Activated T-helper 1 cell treated with anti-CD3 and anti-CD28 coated beads, Interleukin-12 subunit alpha, Interleukin-12 subunit beta, Interleukin-2, Interleukin-4 antibody, amounts not matched to agents 30 ng/mL and 10 ng/mL and 1 ng/mL, durations not matched to agents 14 hours and 24 hours and 36 hours (primary cell): ENCODE measurements around the gene EPS8. TPM values are rescaled to one million over a fixed set of nuclear protein-coding genes. Genes with fewer than 3 reads are reported as not detected.

Experiments used
- DNase-seq: peaks from one replicate; pipeline ENCODE4 v3.0.0; 2021; ENCODE audit warnings: low spot score
- H3K27ac Mint-ChIP-seq: one replicate; pipeline ENCODE4 v1.8.0; 2021; ENCODE audit warnings: mild to moderate bottlenecking, mixed read lengths
- H3K27me3 Mint-ChIP-seq: one replicate; pipeline ENCODE4 v1.8.0; 2022; ENCODE audit warnings: mild to moderate bottlenecking, moderate library complexity, mixed read lengths; ENCODE audit not compliant: insufficient read depth
- H3K36me3 Mint-ChIP-seq: one replicate; pipeline ENCODE4 v1.8.0; 2021; ENCODE audit warnings: low read depth, mixed read lengths
- H3K4me1 Mint-ChIP-seq: one replicate; pipeline ENCODE4 v1.8.0; 2021; ENCODE audit warnings: low read depth, mixed read lengths
- H3K4me3 Mint-ChIP-seq: one replicate; pipeline ENCODE4 v1.8.0; 2021; ENCODE audit warnings: mild to moderate bottlenecking, moderate library complexity, mixed read lengths
- H3K9me3 Mint-ChIP-seq: one replicate; pipeline ENCODE4 v1.8.0; 2021; ENCODE audit warnings: mixed read lengths
- intact Hi-C: fragments of 100-400 bp; cut with micrococcal nuclease; formaldehyde crosslinking; loops from one replicate; pipeline ENCODE4 v1.15.1; 2024
- total RNA-seq: library from RNA; stranded (reverse); gene quantifications from 2 replicates; pipeline ENCODE4 v1.2.3, GENCODE V29; 2022

The EPS8 gene
- total RNA-seq, 1 donor from 2014 or later, result 1.9 TPM

DNA sequence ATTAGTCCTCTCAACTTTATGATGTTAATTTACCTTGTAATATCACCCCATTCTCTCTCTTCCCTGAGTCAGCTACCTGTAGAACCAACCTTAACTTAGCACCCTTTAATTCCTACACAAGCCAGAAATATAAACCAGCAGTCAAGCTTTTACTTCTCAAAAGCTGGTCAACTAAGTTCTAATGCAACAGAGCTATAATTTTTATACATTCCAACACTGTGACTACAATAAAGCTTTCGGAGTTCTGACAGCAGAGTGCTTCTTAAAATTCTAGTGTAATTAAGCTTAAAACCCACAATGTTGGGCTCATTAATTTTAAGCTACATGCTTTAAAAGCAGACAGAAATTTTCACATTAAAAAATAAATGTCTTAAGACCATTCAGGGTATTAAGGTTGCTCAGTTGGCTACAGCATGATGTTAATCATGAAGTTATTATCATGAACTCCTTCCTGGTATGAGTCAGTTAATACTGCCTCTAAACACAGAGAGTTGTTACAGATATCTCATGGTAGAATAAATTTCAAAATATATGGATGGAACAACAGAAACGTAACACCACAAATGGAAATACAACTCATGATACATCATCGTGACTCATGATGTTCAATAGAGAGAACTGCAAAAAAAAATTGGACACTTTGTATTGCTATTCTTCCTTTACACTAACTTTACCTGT, 126.7 kb downstream of the EPS8 start:
- Mint-ChIP-seq H3K36me3 (no peaks in the 10 kb centered on the region), H3K9me3 (no peaks in the 10 kb centered on the region), H3K27me3 (no peaks in the 10 kb centered on the region), H3K4me3 (no peak overlapping the region), H3K27ac (no peak overlapping the region), H3K4me1 (no peaks in the 10 kb centered on the region)
- intact Hi-C loops, result no loop called here
- DNase-seq, result no peak

DNA sequence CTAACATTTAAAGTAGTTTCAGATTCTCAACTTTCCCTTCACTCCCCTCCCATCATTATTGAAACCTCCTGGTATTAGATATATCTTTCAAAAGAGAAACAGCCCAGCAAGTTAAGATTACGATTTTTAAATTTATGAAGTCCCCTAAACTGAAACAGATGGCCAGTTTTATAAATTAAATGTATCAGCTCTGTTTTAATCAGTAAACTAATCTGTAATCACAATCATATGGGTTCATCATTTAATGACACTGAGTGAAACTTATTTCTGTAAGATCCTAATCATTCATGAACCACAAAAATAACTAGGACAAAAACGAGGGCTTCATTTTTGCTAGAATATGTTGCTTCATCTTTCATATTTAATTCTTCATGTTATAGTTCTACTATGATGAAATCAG, 137.8 kb downstream of the EPS8 start:
- DNase-seq, result no peak
- H3K27ac Mint-ChIP-seq, result no peak overlapping the region
- H3K9me3 Mint-ChIP-seq, result no peaks in the 10 kb centered on the region
- no peaks in the 10 kb centered on the region for H3K36me3 Mint-ChIP-seq
- intact Hi-C loops, result no loop called here
- H3K4me3 Mint-ChIP-seq, result no peak overlapping the region
- H3K27me3 Mint-ChIP-seq, result no peaks in the 10 kb centered on the region
- H3K4me1 Mint-ChIP-seq, result no peaks in the 10 kb centered on the region

DNA sequence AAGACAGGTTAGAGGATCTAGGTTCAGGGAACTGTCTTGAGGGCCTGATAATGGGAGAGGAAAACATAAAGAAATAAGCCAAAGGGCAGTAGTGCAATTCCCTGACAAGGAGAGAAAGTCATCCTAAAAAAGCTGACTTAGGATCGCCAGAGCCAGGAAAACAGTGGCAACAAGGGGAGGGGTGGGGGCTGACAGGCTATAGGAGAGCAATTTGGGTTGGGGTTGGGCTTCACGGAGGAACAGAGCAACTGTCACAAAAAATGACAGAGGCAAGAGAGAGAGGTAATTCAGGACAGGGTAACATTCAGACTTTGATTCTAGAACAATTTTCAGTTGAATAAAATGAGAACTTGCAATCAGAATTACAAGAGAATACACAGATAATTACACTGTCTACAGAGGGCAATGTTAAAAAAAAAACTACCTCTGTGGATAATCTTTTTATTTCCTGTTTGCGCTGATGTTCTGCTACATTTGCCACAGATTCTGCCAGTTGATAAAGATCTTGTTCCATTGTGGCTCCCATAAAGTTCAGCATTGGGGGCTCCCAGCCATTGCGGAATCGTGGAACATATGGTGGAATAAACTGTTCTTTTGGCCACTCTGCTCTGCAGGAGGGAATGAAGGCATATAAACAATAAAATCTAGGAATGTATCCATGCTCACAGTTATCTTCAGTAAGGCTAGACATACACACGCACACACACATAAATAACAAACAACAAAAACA, 138.6 kb downstream of the EPS8 start:
- Mint-ChIP-seq H3K36me3 (no peaks in the 10 kb centered on the region), H3K4me1 (no peaks in the 10 kb centered on the region), H3K27ac (no peak overlapping the region), H3K27me3 (no peaks in the 10 kb centered on the region), H3K4me3 (no peak overlapping the region), H3K9me3 (no peaks in the 10 kb centered on the region)
- intact Hi-C loops, result no loop called here
- no peak for DNase-seq

DNA sequence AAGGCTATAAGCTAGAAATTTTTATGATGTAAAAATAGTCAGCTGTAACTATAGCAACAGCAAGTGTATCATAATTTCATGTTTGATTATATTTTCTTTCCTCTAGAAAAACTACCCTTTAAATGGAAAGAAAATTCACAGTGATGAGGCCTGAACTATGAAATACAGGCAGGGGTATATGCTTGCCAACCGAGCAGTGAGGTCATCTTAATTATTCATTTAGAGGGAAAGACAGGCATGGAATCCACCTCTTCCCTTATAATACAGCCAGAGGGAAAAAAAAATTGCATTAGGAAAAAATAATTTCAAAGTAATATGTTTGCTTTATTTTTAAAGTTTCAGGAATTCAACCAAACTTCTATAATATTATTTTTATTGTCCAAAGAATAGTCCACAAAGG, 139.8 kb downstream of the EPS8 start:
- no peaks in the 10 kb centered on the region for H3K9me3 Mint-ChIP-seq
- DNase-seq, result no peak
- intact Hi-C loops, result no loop called here
- no peaks in the 10 kb centered on the region for H3K36me3 Mint-ChIP-seq
- no peaks in the 10 kb centered on the region for H3K4me1 Mint-ChIP-seq
- no peak overlapping the region for H3K4me3 Mint-ChIP-seq
- H3K27me3 Mint-ChIP-seq, result no peaks in the 10 kb centered on the region
- H3K27ac Mint-ChIP-seq, result no peak overlapping the region

DNA sequence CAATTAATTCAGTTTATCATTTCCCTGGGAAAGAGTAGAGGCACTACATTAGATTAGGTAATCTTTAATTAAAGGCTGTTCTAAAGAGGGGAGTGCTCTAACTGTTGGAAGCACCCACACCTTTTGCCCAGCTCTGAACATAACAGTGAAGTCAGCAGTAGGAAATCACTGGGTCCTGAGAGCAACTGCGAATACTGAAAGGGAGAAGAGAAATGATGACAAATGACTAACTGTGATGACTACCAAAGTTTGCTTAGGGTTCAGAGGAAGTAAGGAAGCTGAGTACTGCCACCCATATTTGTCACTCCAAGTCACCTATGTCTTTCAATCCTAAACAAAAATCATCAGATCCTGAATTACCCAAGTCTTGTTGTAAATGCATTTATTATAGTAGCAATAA, 140.6 kb downstream of the EPS8 start:
- intact Hi-C loops, result no loop called here
- Mint-ChIP-seq H3K4me3 (no peak overlapping the region), H3K36me3 (no peaks in the 10 kb centered on the region), H3K4me1 (no peaks in the 10 kb centered on the region), H3K27me3 (no peaks in the 10 kb centered on the region), H3K27ac (no peak overlapping the region), H3K9me3 (no peaks in the 10 kb centered on the region)
- no peak for DNase-seq

DNA sequence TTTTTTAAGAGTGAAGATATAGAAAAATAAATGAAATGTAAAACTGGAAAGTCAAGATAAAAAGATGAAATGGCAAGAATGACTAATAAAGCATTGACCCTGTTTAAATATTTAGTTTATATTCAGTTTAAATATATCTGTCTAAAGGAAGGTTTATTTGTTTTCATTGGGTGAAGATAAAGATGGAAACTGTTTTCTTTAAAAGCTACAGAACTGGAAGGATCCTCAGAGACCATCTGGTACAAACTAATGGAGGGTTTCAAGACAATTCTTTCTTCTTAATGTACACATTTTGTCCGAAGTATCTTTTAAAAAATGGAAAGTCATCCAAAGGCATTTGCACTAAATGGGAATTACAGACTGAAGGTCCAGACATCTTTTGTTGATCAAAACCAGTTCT, 142.6 kb downstream of the EPS8 start:
- Mint-ChIP-seq H3K9me3 (no peaks in the 10 kb centered on the region), H3K27me3 (no peaks in the 10 kb centered on the region), H3K36me3 (no peaks in the 10 kb centered on the region), H3K4me1 (no peaks in the 10 kb centered on the region), H3K27ac (no peak overlapping the region), H3K4me3 (no peak overlapping the region)
- intact Hi-C loops, result no loop called here
- DNase-seq, result no peak

DNA sequence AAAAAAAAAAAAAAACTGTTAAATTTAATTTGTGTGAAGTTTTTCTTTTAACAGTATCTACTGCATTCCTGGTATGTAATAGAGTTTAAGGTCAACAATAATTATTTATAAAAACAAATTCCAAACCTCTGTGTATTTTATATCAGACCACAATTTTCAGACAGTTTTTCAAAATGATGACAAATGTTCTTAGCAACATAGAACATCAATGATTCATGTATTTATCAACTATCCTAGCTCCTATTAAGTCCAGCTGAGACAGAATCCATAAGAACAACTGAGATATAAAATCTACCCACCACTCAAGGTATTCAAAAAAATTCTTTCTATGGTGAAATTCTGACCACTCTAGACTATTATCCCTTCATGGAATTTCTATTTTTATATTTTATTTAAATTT, 144.5 kb downstream of the EPS8 start:
- no peaks in the 10 kb centered on the region for H3K36me3 Mint-ChIP-seq
- intact Hi-C loops, result no loop called here
- no peaks in the 10 kb centered on the region for H3K9me3 Mint-ChIP-seq
- H3K4me3 Mint-ChIP-seq, result no peak overlapping the region
- H3K27ac Mint-ChIP-seq, result no peak overlapping the region
- DNase-seq, result no peak
- H3K27me3 Mint-ChIP-seq, result no peaks in the 10 kb centered on the region
- no peaks in the 10 kb centered on the region for H3K4me1 Mint-ChIP-seq

DNA sequence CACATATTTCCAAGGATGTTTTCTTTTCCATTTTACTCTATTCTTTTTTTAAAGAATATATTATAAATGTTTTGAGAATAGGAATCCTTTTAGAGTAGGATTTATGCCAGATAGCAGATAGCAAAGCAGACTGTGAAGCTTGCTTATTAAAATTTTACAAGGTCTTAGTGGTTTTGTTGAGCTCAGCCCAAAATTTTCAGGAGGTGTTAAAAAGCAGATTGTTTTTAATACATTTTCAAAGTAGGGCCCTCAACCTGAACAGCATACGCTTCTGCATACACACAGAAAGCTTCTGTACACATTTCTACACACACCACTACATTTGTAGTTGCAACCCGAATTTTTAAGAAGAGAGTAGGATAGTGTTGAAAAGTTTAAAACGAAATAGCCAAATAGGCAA, 151.0 kb downstream of the EPS8 start:
- intact Hi-C loops, result no loop called here
- Mint-ChIP-seq H3K36me3 (no peaks in the 10 kb centered on the region), H3K27me3 (no peaks in the 10 kb centered on the region), H3K27ac (no peak overlapping the region), H3K4me3 (no peak overlapping the region), H3K4me1 (no peaks in the 10 kb centered on the region), H3K9me3 (no peaks in the 10 kb centered on the region)
- no peak for DNase-seq

DNA sequence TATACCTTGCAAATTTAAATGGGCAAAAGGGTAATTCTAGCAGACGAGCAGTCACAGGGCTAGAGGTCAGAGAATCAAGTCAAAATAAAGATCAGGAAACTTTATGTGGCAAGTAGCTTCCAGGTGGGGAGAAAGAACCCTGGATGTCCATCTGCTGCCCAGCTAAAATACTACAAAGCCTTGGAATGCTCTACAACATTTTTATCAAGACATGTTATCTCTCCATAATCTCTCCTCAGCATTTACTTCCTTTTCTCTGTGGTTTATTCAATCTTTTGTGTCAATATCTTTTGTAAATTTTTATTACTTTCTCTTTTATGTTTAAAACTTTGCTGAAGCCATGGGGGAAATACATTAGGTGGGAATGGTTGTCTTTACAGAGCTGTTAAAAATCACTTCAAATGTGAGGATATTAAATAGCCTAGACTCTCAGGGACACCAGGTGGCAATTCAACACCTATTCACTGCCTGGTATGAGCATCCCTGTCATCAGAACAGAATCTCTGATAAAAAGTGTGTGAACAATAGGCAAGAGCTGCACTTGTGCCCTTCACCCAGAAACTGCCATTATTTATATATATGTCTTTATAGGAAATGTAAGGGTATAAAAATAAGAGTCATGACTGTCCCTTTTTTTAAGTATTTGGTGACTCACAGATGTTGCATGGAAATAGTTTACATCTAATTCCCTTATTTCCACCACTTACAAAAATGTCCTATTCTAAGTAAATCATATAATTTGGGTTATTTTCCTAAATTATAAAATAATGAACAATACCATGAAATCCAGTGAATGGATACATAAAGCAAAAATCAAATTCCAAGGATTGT, 152.9 kb downstream of the EPS8 start:
- intact Hi-C loops, result no loop called here
- no peak for DNase-seq
- Mint-ChIP-seq H3K27me3 (peaks cover 2% of the 10 kb centered on the region), H3K36me3 (no peaks in the 10 kb centered on the region), H3K4me3 (no peak overlapping the region), H3K27ac (no peak overlapping the region), H3K4me1 (no peaks in the 10 kb centered on the region), H3K9me3 (no peaks in the 10 kb centered on the region)

DNA sequence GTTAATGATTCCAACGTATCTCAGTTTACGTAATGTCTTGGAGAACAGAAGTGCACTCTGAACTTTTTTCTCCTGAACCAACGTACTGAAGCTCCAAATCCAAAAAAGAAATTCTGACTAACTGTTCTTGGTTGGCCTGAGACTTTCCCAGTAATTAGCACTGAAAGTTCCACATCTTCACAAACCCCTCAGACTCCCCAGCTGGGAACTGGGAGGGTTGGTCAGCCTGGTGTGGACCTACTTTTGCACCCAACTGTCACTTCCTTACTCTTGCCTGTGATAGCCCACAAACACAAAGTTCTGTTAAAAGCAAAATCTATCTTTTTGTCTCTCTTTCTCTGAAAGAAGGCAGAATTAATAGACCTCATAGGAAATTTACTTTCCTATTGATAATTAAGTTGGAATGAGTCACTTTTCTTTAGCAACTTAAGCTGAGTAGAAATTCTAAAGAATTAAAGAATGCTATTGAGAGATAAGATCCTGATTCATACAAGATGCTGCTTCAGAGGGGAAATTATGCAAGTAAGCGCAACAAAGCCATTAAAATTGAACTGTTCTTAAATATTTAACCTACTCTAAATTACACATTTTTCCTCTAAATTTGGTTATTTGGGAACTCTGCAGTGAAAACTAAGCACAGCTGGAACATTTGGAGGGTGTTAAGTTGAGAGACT, 155.0 kb downstream of the EPS8 start:
- Mint-ChIP-seq H3K36me3 (no peaks in the 10 kb centered on the region), H3K9me3 (no peaks in the 10 kb centered on the region), H3K4me1 (no peaks in the 10 kb centered on the region), H3K27me3 (peaks cover 2% of the 10 kb centered on the region), H3K4me3 (no peak overlapping the region), H3K27ac (no peak overlapping the region)
- intact Hi-C loops, result no loop called here
- DNase-seq, result no peak

DNA sequence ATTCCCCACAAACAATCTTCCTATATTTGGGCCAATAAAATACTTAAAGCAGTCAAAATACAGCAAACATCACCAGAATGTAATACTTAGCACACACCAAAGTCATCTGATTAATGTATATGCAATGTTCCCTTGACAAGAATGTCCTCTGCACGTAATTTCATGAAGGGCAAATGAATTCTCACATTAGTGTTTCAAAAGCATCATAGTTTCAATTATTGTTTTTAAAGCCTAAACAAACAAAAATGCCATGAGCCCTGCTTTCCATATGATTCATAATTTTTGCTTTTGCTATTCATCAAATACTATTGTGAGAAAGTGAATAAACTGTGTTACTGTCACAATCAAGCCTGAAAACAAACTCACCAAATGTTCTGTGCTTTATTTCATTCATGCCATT, 156.0 kb downstream of the EPS8 start:
- Mint-ChIP-seq H3K4me3 (no peak overlapping the region), H3K27ac (no peak overlapping the region), H3K27me3 (peaks cover 2% of the 10 kb centered on the region), H3K36me3 (no peaks in the 10 kb centered on the region), H3K4me1 (no peaks in the 10 kb centered on the region), H3K9me3 (no peaks in the 10 kb centered on the region)
- intact Hi-C loops, result no loop called here
- no peak for DNase-seq

DNA sequence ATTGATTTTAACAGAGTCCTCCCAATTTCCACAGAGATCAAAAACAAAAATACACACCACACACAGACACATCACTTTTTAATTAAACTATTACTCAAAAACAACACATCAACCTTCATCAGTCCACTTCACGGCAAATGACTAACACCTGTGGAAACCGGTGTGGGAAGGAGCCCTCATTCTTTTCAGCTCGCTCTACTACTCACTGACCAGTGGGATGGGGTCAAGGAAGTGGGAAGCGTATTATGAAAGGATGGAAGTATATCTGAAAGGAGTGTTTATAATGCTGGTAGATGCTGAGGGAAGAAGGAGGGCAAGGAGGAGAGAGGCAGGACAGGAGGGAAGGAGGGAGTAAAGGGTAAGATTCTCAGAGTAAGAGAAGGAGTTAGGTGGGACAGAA, 156.5 kb downstream of the EPS8 start:
- no peak overlapping the region for H3K27ac Mint-ChIP-seq

More for the DNA sequence above, 156.5 kb downstream of the EPS8 start:
- DNase-seq, result no peak
- Mint-ChIP-seq H3K4me1 (no peaks in the 10 kb centered on the region), H3K4me3 (no peak overlapping the region), H3K9me3 (no peaks in the 10 kb centered on the region), H3K36me3 (no peaks in the 10 kb centered on the region), H3K27me3 (peaks cover 2% of the 10 kb centered on the region)
- intact Hi-C loops, result no loop called here
